ENCODE results near the gene FLAD1. TPM values are rescaled to one million over a fixed set of nuclear protein-coding genes. Genes with fewer than 3 reads are reported as not detected.

Gene FLAD1
- total and polyA plus RNA-seq, 9 donors, result 11.1 to 30.0 (median 18.9) TPM

- TF ChIP-seq, protein P1, sequence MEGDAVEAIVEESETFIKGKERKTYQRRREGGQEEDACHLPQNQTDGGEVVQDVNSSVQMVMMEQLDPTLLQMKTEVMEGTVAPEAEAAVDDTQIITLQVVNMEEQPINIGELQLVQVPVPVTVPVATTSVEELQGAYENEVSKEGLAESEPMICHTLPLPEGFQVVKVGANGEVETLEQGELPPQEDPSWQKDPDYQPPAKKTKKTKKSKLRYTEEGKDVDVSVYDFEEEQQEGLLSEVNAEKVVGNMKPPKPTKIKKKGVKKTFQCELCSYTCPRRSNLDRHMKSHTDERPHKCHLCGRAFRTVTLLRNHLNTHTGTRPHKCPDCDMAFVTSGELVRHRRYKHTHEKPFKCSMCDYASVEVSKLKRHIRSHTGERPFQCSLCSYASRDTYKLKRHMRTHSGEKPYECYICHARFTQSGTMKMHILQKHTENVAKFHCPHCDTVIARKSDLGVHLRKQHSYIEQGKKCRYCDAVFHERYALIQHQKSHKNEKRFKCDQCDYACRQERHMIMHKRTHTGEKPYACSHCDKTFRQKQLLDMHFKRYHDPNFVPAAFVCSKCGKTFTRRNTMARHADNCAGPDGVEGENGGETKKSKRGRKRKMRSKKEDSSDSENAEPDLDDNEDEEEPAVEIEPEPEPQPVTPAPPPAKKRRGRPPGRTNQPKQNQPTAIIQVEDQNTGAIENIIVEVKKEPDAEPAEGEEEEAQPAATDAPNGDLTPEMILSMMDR (IDR thresholded peaks at IDR 0.05), result no peak
- TF ChIP-seq POLR2A (IDR thresholded peaks at IDR 0.05) (no peak), EP300 (IDR thresholded peaks at IDR 0.05) (no peak)
- no peak overlapping the region for H3K4me3 ChIP-seq
- intact Hi-C loops (cut with DNase I), result loop anchor here in 1 of 4 donors (5.0 kb wide), 1 partner anchor 33 kb away; the partner anchor contains the start of gene ADAM15
- no peaks in the 10 kb centered on the region for H3K27me3 ChIP-seq
- peaks cover 6% of the 10 kb centered on the region for H3K4me1 ChIP-seq (ENCODE audit: insufficient read depth)
- 72 to 79% (median 75%) methylated on average over 11 of the region's 11 CpGs for WGBS, 3 donors
- no peaks in the 10 kb centered on the region for H3K36me3 ChIP-seq
- no peaks in the 10 kb centered on the region for H3K9me3 ChIP-seq
- no peak overlapping the region for H3K27ac ChIP-seq
- DNase-seq, result no peak
Observed at GRCh38 chr1:155019377-155020245, 36.5 kb downstream of the FLAD1 start.

- no peak for DNase-seq
- TF ChIP-seq POLR2A (IDR thresholded peaks at IDR 0.05), result no peak
- TF ChIP-seq, protein P1 (IDR thresholded peaks at IDR 0.05), result no peak
- TF ChIP-seq EP300 (IDR thresholded peaks at IDR 0.05), result no peak
- H3K9me3 ChIP-seq, result no peaks in the 10 kb centered on the region
- no peaks in the 10 kb centered on the region for H3K36me3 ChIP-seq
- H3K4me3 ChIP-seq, result no peak overlapping the region
- 78 to 85% (median 81%) methylated on average over 8 of the region's 8 CpGs for WGBS, 3 donors
- H3K27ac ChIP-seq, result no peak overlapping the region
- H3K27me3 ChIP-seq, result no peaks in the 10 kb centered on the region
- H3K4me1 ChIP-seq (ENCODE audit: insufficient read depth), result peaks cover 4% of the 10 kb centered on the region
- intact Hi-C loops (cut with DNase I), result no loop called here
Observed at GRCh38 chr1:155022136-155022926, 39.2 kb downstream of the FLAD1 start.

DNA sequence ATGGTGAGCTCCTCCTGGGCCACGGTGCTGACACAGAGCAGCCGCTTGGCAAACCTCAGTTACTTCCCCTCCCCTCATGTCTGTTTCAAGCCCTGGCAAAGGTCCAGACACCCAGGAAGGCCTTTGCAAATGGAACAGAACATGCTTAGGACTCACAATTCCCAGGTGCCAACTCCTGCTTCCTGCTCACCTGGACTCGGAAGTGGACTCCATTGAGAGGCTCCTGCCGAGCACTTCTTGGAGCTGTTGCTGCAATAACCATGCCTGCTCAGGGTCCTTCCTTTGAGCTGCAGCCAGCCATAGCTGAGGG is 39.7 kb downstream of the FLAD1 start:
- Histone ChIP-seq H3K27ac (no peak overlapping the region), H3K4me1 (ENCODE audit: insufficient read depth) (peaks cover 2% of the 10 kb centered on the region), H3K4me3 (no peak overlapping the region), H3K9me3 (no peaks in the 10 kb centered on the region), H3K36me3 (no peaks in the 10 kb centered on the region), H3K27me3 (no peaks in the 10 kb centered on the region)
- DNase-seq, result peak in 1 of 5 donors; percentile 22
- TF ChIP-seq EP300 (IDR thresholded peaks at IDR 0.05) (no peak), POLR2A (IDR thresholded peaks at IDR 0.05) (no peak)
- TF ChIP-seq, protein P1 (IDR thresholded peaks at IDR 0.05), result no peak
- intact Hi-C loops (cut with DNase I), result no loop called here
- WGBS, 3 donors, result 63 to 67% (median 64%) methylated on average over 4 of the region's 4 CpGs

DNA sequence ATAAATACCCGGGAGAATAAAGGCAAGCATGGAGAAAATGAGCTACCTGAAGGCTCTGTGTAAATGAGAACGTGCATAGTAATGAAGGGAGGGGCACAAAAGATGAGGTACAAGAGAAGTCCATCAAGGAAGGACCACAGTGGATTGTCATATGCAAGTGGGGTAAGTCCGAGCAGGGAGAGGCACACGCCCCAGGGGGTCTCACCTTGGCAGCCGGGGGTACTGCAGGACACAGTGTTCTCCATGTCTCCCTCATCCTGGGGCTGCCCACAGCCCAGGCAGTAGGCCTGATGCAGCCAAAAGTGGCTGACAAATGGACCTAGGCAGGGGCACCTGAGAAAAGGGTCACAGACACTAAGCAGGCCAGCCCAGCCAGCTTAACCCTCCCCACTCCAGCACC is 40.5 kb downstream of the FLAD1 start:
- DNase-seq, result no peak
- 73 to 84% (median 78%) methylated on average over 5 of the region's 5 CpGs for WGBS, 3 donors
- H3K9me3 ChIP-seq, result no peaks in the 10 kb centered on the region
- H3K27me3 ChIP-seq, result no peaks in the 10 kb centered on the region
- intact Hi-C loops (cut with DNase I), result no loop called here
- H3K36me3 ChIP-seq, result no peaks in the 10 kb centered on the region
- TF ChIP-seq, protein P1 (IDR thresholded peaks at IDR 0.05), result no peak
- no peak for TF ChIP-seq POLR2A (IDR thresholded peaks at IDR 0.05)
- TF ChIP-seq EP300 (IDR thresholded peaks at IDR 0.05), result no peak
- no peaks in the 10 kb centered on the region for H3K4me1 ChIP-seq (ENCODE audit: insufficient read depth)
- no peak overlapping the region for H3K4me3 ChIP-seq
- no peak overlapping the region for H3K27ac ChIP-seq

Data from ovary (tissue), 9 donors.